ENCODE results near the gene LARP1.

Gene LARP1

DNA sequence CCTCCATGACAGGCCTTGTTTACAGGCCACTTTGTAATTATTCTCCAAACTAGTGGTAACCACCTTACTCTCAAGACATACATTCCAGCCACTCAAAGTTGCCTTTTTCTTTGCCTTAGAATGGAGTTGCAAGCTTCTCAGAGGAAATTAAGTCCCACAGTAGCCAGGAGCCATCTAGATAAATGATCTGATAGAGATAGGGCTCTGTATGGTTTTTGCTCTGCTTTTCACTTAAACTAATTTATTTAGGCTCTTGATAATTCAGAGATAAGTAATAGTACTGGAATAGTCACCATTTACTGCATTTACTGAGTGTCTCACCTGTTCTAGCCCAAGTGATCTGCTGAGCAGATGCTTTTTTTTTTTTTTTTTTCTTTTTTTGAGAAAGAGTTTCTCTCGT, 7.5 kb downstream of the LARP1 start:
- Histone ChIP-seq H3K9me3 (ENCODE audit: control insufficient read depth, low read length) (no peaks in the 10 kb centered on the region), H3K4me2 (ENCODE audit: low read length) (no peak overlapping the region), H3K4me3 (ENCODE audit: low read depth, low read length) (no peak overlapping the region), H3K27me3 (ENCODE audit: control insufficient read depth, insufficient read depth, low read length) (no peaks in the 10 kb centered on the region), H3K36me3 (ENCODE audit: control insufficient read depth, insufficient read depth, low read length) (no peaks in the 10 kb centered on the region), H3K4me1 (peaks cover 23% of the 10 kb centered on the region), H3K27ac (no peak overlapping the region), H2AFZ (no peak overlapping the region), H3K9ac (no peak overlapping the region), H3K79me2 (peaks cover 79% of the 10 kb centered on the region)
- TF ChIP-seq, protein P1, sequence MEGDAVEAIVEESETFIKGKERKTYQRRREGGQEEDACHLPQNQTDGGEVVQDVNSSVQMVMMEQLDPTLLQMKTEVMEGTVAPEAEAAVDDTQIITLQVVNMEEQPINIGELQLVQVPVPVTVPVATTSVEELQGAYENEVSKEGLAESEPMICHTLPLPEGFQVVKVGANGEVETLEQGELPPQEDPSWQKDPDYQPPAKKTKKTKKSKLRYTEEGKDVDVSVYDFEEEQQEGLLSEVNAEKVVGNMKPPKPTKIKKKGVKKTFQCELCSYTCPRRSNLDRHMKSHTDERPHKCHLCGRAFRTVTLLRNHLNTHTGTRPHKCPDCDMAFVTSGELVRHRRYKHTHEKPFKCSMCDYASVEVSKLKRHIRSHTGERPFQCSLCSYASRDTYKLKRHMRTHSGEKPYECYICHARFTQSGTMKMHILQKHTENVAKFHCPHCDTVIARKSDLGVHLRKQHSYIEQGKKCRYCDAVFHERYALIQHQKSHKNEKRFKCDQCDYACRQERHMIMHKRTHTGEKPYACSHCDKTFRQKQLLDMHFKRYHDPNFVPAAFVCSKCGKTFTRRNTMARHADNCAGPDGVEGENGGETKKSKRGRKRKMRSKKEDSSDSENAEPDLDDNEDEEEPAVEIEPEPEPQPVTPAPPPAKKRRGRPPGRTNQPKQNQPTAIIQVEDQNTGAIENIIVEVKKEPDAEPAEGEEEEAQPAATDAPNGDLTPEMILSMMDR (IDR thresholded peaks at IDR 0.05), result no peak

DNA sequence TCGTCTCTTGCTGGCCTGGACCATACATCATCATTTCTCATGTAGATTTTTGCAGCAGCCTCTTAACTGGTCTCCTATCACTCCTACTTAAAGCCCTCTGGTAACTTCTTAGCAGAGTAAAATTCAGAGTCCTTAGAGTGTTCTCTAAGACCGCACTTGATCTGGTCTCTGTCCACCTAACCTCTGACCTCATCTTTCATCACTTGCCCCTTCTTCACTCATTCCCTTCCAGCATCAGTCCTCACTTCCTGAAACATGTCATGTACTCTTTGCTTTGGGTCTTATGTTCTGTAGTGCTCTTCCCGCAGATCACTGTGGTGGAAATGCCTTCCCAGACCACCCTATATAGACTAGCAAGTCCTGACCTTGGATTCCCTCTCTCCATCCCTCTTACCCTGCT, 9.8 kb downstream of the LARP1 start:
- Histone ChIP-seq H3K79me2 (peaks cover 72% of the 10 kb centered on the region), H3K9me3 (ENCODE audit: control insufficient read depth, low read length) (no peaks in the 10 kb centered on the region), H3K4me3 (ENCODE audit: low read depth, low read length) (no peak overlapping the region), H2AFZ (no peak overlapping the region), H3K27ac (no peak overlapping the region), H3K27me3 (ENCODE audit: control insufficient read depth, insufficient read depth, low read length) (no peaks in the 10 kb centered on the region), H3K9ac (no peak overlapping the region), H3K36me3 (ENCODE audit: control insufficient read depth, insufficient read depth, low read length) (no peaks in the 10 kb centered on the region), H3K4me1 (peaks cover 27% of the 10 kb centered on the region), H3K4me2 (ENCODE audit: low read length) (no peak overlapping the region)
- TF ChIP-seq, protein P1 (IDR thresholded peaks at IDR 0.05), result no peak

- Histone ChIP-seq H3K9me3 (ENCODE audit: control insufficient read depth, low read length) (no peaks in the 10 kb centered on the region), H3K27me3 (ENCODE audit: control insufficient read depth, insufficient read depth, low read length) (no peaks in the 10 kb centered on the region), H2AFZ (no peak overlapping the region), H3K4me1 (peaks cover 32% of the 10 kb centered on the region), H3K4me3 (ENCODE audit: low read depth, low read length) (no peak overlapping the region), H3K4me2 (ENCODE audit: low read length) (no peak overlapping the region), H3K79me2 (peaks cover 69% of the 10 kb centered on the region), H3K27ac (no peak overlapping the region), H3K36me3 (ENCODE audit: control insufficient read depth, insufficient read depth, low read length) (no peaks in the 10 kb centered on the region), H3K9ac (no peak overlapping the region)
- TF ChIP-seq, protein P1 (IDR thresholded peaks at IDR 0.05), result no peak
Observed at GRCh38 chr5:154765396-154765925, 10.3 kb downstream of the LARP1 start.

DNA sequence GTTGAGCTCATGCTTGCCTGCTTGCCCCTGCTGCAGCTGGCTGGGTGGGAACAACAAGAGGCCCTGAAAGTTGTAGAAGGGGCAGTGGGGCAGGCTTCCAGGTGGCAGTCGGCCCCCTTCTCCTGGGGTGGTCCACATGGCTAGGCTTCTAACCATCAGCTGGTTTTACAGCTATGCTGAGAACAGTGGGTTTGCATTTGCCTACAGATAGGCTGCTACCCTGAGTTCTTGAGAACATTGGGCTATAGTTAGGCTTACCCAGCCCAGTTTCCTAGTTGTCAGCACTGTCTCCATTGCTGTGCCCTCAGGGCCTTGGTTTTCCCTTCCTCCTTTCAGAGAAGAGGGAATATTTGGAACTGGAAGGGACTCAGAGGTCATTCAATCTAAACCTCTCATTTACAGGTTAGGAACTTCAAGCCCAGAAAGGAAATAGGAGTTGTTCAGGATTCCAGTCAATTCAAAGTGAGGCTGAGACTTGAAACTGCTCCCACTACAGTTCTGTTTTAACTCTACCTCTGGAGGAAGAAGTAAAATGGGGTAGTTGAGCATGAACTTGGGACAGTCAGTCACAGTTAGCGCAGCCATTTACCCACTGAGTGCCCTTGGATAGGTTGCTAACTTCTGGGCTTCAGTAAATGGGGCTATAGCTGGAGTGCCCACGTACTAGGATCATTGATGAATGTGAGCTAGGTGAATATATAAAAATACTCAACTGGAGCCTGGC, 11.5 kb downstream of the LARP1 start:
- H3K9me3 ChIP-seq (ENCODE audit: control insufficient read depth, low read length), result no peaks in the 10 kb centered on the region
- no peaks in the 10 kb centered on the region for H3K27me3 ChIP-seq (ENCODE audit: control insufficient read depth, insufficient read depth, low read length)
- H2AFZ ChIP-seq, result no peak overlapping the region
- no peak overlapping the region for H3K27ac ChIP-seq
- H3K4me1 ChIP-seq, result peaks cover 40% of the 10 kb centered on the region
- no peak overlapping the region for H3K4me2 ChIP-seq (ENCODE audit: low read length)
- no peak overlapping the region for H3K4me3 ChIP-seq (ENCODE audit: low read depth, low read length)
- TF ChIP-seq, protein P1 (IDR thresholded peaks at IDR 0.05), result no peak
- peaks cover 73% of the 10 kb centered on the region for H3K79me2 ChIP-seq
- no peaks in the 10 kb centered on the region for H3K36me3 ChIP-seq (ENCODE audit: control insufficient read depth, insufficient read depth, low read length)
- H3K9ac ChIP-seq, result no peak overlapping the region

- Histone ChIP-seq H3K4me3 (ENCODE audit: low read depth, low read length) (no peak overlapping the region), H2AFZ (no peak overlapping the region), H3K27ac (no peak overlapping the region), H3K4me2 (ENCODE audit: low read length) (no peak overlapping the region), H3K79me2 (peaks cover 68% of the 10 kb centered on the region), H3K27me3 (ENCODE audit: control insufficient read depth, insufficient read depth, low read length) (no peaks in the 10 kb centered on the region), H3K9ac (no peak overlapping the region), H3K9me3 (ENCODE audit: control insufficient read depth, low read length) (no peaks in the 10 kb centered on the region), H3K4me1 (peaks cover 33% of the 10 kb centered on the region), H3K36me3 (ENCODE audit: control insufficient read depth, insufficient read depth, low read length) (no peaks in the 10 kb centered on the region)
- TF ChIP-seq, protein P1 (IDR thresholded peaks at IDR 0.05), result no peak
Observed at GRCh38 chr5:154767576-154767975, 12.4 kb downstream of the LARP1 start.

Measured in parathyroid adenoma (tissue), 2 donors.